Endothelial cell of umbilical vein (primary cell): Measurements from ENCODE around the gene ADGRL3. TPM values are rescaled to one million over a fixed set of nuclear protein-coding genes. Genes with fewer than 3 reads are reported as not detected.

Experiments used
- BruUV-seq: library from RNA; stranded (reverse); fragments of 400-500 nt; replicated peaks from 2 replicates; lab custom pipeline; 2021; lab: Mats Ljungman, UMichigan
- CTCF ChIA-PET: fragments of 300-600, 350-600 bp; sonication (Branson Sonifier 250); formaldehyde crosslinking; loops from one replicate; lab custom pipeline; 2021; ENCODE audit warnings: antibody characterized with exemption, inconsistent platforms; lab: Charles Lee
- POLR2A ChIA-PET: fragments of 300-600, 350-600 bp; sonication (Branson Sonifier 250); formaldehyde crosslinking; loops from one replicate; lab custom pipeline; 2021; ENCODE audit warnings: antibody characterized with exemption, inconsistent platforms; lab: Charles Lee
- DNase-seq: peaks from one replicate; pipeline ENCODE4 v3.0.0-alpha.2; 2011; ENCODE audit warnings: low read depth, low spot score
- FAIRE-seq: peaks from 2 replicates; lab custom pipeline; 2011; peaks lifted over from hg19 to GRCh38; lab: Jason Lieb, UNC
- H2AFZ ChIP-seq: 2 replicates; pipeline ENCODE4 v1.6.0; 2012; ENCODE audit warnings: low read depth, low read length, control low read depth, inconsistent platforms
- H3K27ac ChIP-seq: 2 replicates; pipeline ENCODE4 v1.5.1; 2011; ENCODE audit warnings: low read depth, mild to moderate bottlenecking, control low read depth, low read length, moderate library complexity; ENCODE audit not compliant: insufficient read depth
- H3K27me3 ChIP-seq, 2 experiments: 2 replicates each; pipeline versions ENCODE4 v1.6.0 to v1.6.1; 2011; ENCODE audit warnings: low read length in 2 of 2, mixed read lengths in 1 of 2; ENCODE audit not compliant: control insufficient read depth in 2 of 2, insufficient read depth in 2 of 2
- H3K36me3 ChIP-seq, 2 experiments: 2 replicates in 1 of 2; 3 replicates in 1 of 2; pipeline ENCODE4 v1.5.1; 2011; ENCODE audit warnings: low read length in 2 of 2, mild to moderate bottlenecking in 1 of 2, moderate library complexity in 1 of 2; ENCODE audit not compliant: control insufficient read depth in 2 of 2, insufficient read depth in 2 of 2; ENCODE audit errors: extremely low read depth in 1 of 2
- H3K4me1 ChIP-seq: 3 replicates; pipeline ENCODE4 v1.5.1; 2011; ENCODE audit warnings: mild to moderate bottlenecking, low read length; ENCODE audit not compliant: control insufficient read depth, insufficient read depth; ENCODE audit errors: extremely low read depth
- H3K4me2 ChIP-seq: 2 replicates; pipeline ENCODE4 v1.6.1; 2011; ENCODE audit warnings: low read length, control low read depth, mixed read lengths; ENCODE audit not compliant: insufficient read depth
- H3K4me3 ChIP-seq, 3 experiments: fragments of 200-600 bp in 1 of 3; sonication (generic), shearing (Covaris generic) in 1 of 3; replicated peaks in 1 of 3; 2 replicates each; pipeline ENCODE4 v1.5.1; 2011 to 2016; ENCODE audit warnings: control low read depth in 3 of 3, low read length in 3 of 3, mild to moderate bottlenecking in 2 of 3, inconsistent platforms in 1 of 3, low read depth in 1 of 3, moderate library complexity in 1 of 3; ENCODE audit not compliant: insufficient read depth in 1 of 3
- H3K79me2 ChIP-seq: 2 replicates; pipeline ENCODE4 v1.6.0; 2012; ENCODE audit warnings: low read length, inconsistent platforms; ENCODE audit not compliant: control insufficient read depth, insufficient read depth
- H3K9ac ChIP-seq: replicated peaks from 2 replicates; pipeline ENCODE3; 2011; ENCODE audit warnings: low read length, control low read depth; ENCODE audit not compliant: insufficient read depth; ENCODE audit errors: extremely low read depth
- H3K9me1 ChIP-seq: replicated peaks from 3 replicates; pipeline ENCODE4 v1.6.0; 2011; ENCODE audit warnings: mild to moderate bottlenecking, low read length; ENCODE audit not compliant: control insufficient read depth, insufficient read depth; ENCODE audit errors: extremely low read depth
- H3K9me3 ChIP-seq: replicated peaks from 2 replicates; pipeline ENCODE4 v1.5.1; 2012; ENCODE audit warnings: low read length, inconsistent platforms; ENCODE audit not compliant: control insufficient read depth, insufficient read depth
- H4K20me1 ChIP-seq: replicated peaks from 2 replicates; pipeline ENCODE3; 2011; ENCODE audit warnings: mild to moderate bottlenecking, low read length; ENCODE audit not compliant: control insufficient read depth, insufficient read depth; ENCODE audit errors: extremely low read depth
- CTCF ChIP-seq, 2 donors: IDR thresholded peaks; 1 replicate in 1 of 2; 2 replicates in 1 of 2; pipeline ENCODE4 v1.5.1; 2011; ENCODE audit warnings: low read length in 2 of 2, mild to moderate bottlenecking in 2 of 2, moderate library complexity in 2 of 2, control low read depth in 1 of 2, inconsistent platforms in 1 of 2, low read depth in 1 of 2; ENCODE audit not compliant: insufficient read depth in 1 of 2; ENCODE audit errors: extremely low read depth in 1 of 2
- EZH2 ChIP-seq: IDR thresholded peaks from 2 replicates; pipeline ENCODE4 v1.6.1; 2012; ENCODE audit warnings: borderline replicate concordance, low read depth, mild to moderate bottlenecking, moderate library complexity, low read length, inconsistent platforms; ENCODE audit not compliant: severe bottlenecking
- FOS ChIP-seq: IDR thresholded peaks from 2 replicates; pipeline ENCODE4 v1.6.1; 2011; ENCODE audit warnings: mild to moderate bottlenecking, low read length, moderate library complexity, borderline replicate concordance; ENCODE audit not compliant: insufficient read depth
- GATA2 ChIP-seq: IDR thresholded peaks from 2 replicates; pipeline ENCODE4 v1.7.0; 2011; ENCODE audit warnings: low read depth, mild to moderate bottlenecking, moderate library complexity, mixed read lengths, low read length; ENCODE audit not compliant: insufficient read length, insufficient read depth
- JUN ChIP-seq: IDR thresholded peaks from 2 replicates; pipeline ENCODE4 v1.6.1; 2011; ENCODE audit warnings: borderline replicate concordance, low read depth; ENCODE audit not compliant: insufficient read length, insufficient read depth
- MAX ChIP-seq: IDR thresholded peaks from 2 replicates; pipeline ENCODE4 v1.6.1; 2011; ENCODE audit not compliant: insufficient read depth, insufficient read length
- MYC ChIP-seq: IDR thresholded peaks from one replicate; pipeline ENCODE4 v1.6.1; 2011; ENCODE audit warnings: mild to moderate bottlenecking, low read depth, low read length
- POLR2A ChIP-seq: IDR thresholded peaks from 2 replicates; pipeline ENCODE4 v1.6.1; 2012; ENCODE audit warnings: low read depth, mild to moderate bottlenecking, control low read depth, low read length
- POLR2AphosphoS5 ChIP-seq: IDR thresholded peaks from 2 replicates; pipeline ENCODE4 v1.6.1; 2012; ENCODE audit warnings: low read depth, mild to moderate bottlenecking, control low read depth, low read length, moderate library complexity; ENCODE audit not compliant: insufficient read depth
- dilution Hi-C: fragments of 300-500 bp; cut with MboI; formaldehyde crosslinking; loops from one replicate; pipeline ENCODE4 v1.15.0; 2019; ENCODE audit warnings: low sequenced_read_pairs; ENCODE audit not compliant: extremely low pct_ligation_motif_present
- intact Hi-C: fragments of 100-400 bp; cut with micrococcal nuclease; formaldehyde crosslinking; loops from one replicate; pipeline ENCODE4 v1.10.0; 2022
- polyA plus RNA-seq, 4 experiments: library from polyadenylated mRNA; depleted of rRNA in 3 of 4; stranded (reverse) in 3 of 4; unstranded in 1 of 4; fragments of >200 nt; gene quantifications; 2 replicates each; pipeline versions ENCODE4 v1.2.1 to v1.2.3, GENCODE V29; 2011 to 2012; ENCODE audit warnings: missing spikeins in 1 of 4
- total RNA-seq: library from RNA; stranded (reverse); gene quantifications from 2 replicates; pipeline ENCODE4 v1.2.3, GENCODE V29; 2021

The ADGRL3 gene
- total and polyA plus RNA-seq, 2 donors (not counting 3 experiments of a cell fraction or from before 2014, with no cell fraction given): not detected

GRCh38 chr4:61828960-61829359 is 628.8 kb downstream of the ADGRL3 start:
- Histone ChIP-seq H3K4me1 (no peaks in the 10 kb centered on the region), H4K20me1 (no peaks in the 10 kb centered on the region), H3K27me3 (no peaks in the 10 kb centered on the region), H3K9me1 (no peaks in the 10 kb centered on the region), H3K36me3 (no peaks in the 10 kb centered on the region), H3K4me3 (no peak overlapping the region), H3K27ac (no peak overlapping the region), H3K9me3 (no peaks in the 10 kb centered on the region), H3K9ac (no peak overlapping the region), H3K79me2 (no peaks in the 10 kb centered on the region), H3K4me2 (no peak overlapping the region), H2AFZ (no peak overlapping the region)
- FAIRE-seq: no peak
- ChIA-PET POLR2A (no interaction called here), CTCF (no interaction called here)
- intact Hi-C loops: no loop called here
- TF ChIP-seq JUN (no peak), POLR2A (no peak), EZH2 (no peak), POLR2AphosphoS5 (no peak), MAX (no peak), GATA2 (no peak), FOS (no peak), CTCF (IDR thresholded peaks at IDR 0.05; ENCODE audit: extremely low read depth in 1 of 2, insufficient read depth in 1 of 2, low read depth in 1 of 2, low read length in 2 of 2) (no peak), MYC (no peak)
- no TSS peak for BruUV-seq
- dilution Hi-C loops: no loop called here
- no peak for DNase-seq
